A673 (cell line): ENCODE data around the gene BSN.

Experiments used
- CTCF ChIP-seq: fragments of 300-800, 200-600 bp; sonication (generic); conservative IDR thresholded peaks from 2 replicates; pipeline ENCODE4 v1.5.1; 2017; ENCODE audit warnings: low read depth, mild to moderate bottlenecking, antibody characterized with exemption, low read length, moderate library complexity, mixed read lengths
- EZH2 ChIP-seq: fragments of 200-600 bp; sonication (generic); IDR thresholded peaks from 2 replicates; pipeline ENCODE4 v1.6.1; 2017; ENCODE audit warnings: borderline replicate concordance, low read depth, mild to moderate bottlenecking, mixed read lengths, antibody characterized with exemption, low read length; ENCODE audit not compliant: poor library complexity, severe bottlenecking

GRCh38 chr3:49609815-49610214, 55.5 kb downstream of the BSN start:
- TF ChIP-seq CTCF: no peak
- no peak for TF ChIP-seq EZH2
